Activated gamma-delta T cell treated with Interleukin-2 at 50 U/mL for 16 hours (primary cell): ENCODE measurements around the gene TRERF1.
A peak's percentile ranks its signal among the peaks of the same experiment; 100 is the strongest.
"Not testable (repeated sequence)": the region's sequence is repeated elsewhere in the genome, so short reads cannot be mapped to it uniquely, and the experiment has no call there.

ENCODE experiments used
- DNase-seq: peaks from one replicate; pipeline ENCODE4 v3.0.0-alpha.2; 2020

The TRERF1 gene

GRCh38 chr6:42451333-42452170 is at the start of gene TRERF1:
Gene TRERF1 (minus strand): TSS chr6:42451926. CDS start chr6:42269590, 182,336 bp downstream.
- DNase-seq: peak; percentile 55

- DNase-seq: no peak
Observed at GRCh38 chr6:42498473-42499128, 46.9 kb upstream of the TRERF1 start.

- no peak for DNase-seq
Observed at GRCh38 chr6:42493914-42494539, 42.3 kb upstream of the TRERF1 start.

GRCh38 chr6:42488129-42488528 is 36.4 kb upstream of the TRERF1 start:
- no peak for DNase-seq

GRCh38 chr6:42484261-42484660 is 32.5 kb upstream of the TRERF1 start:
- DNase-seq: no peak

GRCh38 chr6:42482174-42482573 is 30.4 kb upstream of the TRERF1 start:
- no peak for DNase-seq

GRCh38 chr6:42471714-42472113 is 20.0 kb upstream of the TRERF1 start:
- DNase-seq: no peak

GRCh38 chr6:42471142-42471541 is 19.4 kb upstream of the TRERF1 start:
- no peak for DNase-seq

- no peak for DNase-seq
Observed at GRCh38 chr6:42468273-42468672, 16.5 kb upstream of the TRERF1 start.

- no peak for DNase-seq
Observed at GRCh38 chr6:42467651-42468050, 15.9 kb upstream of the TRERF1 start.

- not testable (repeated sequence) for DNase-seq
Observed at GRCh38 chr6:42466470-42466869, 14.7 kb upstream of the TRERF1 start.

- no peak for DNase-seq
Observed at GRCh38 chr6:42462474-42462972, 10.8 kb upstream of the TRERF1 start.

GRCh38 chr6:42460883-42461282 is 9.2 kb upstream of the TRERF1 start:
- DNase-seq: no peak

GRCh38 chr6:42459888-42460287 is 8.2 kb upstream of the TRERF1 start:
- DNase-seq: no peak

GRCh38 chr6:42454428-42454791 is 2.7 kb upstream of the TRERF1 start:
- DNase-seq: no peak

- no peak for DNase-seq
Observed at GRCh38 chr6:42453654-42454427, 2.1 kb upstream of the TRERF1 start.

GRCh38 chr6:42453031-42453653 is 1.4 kb upstream of the TRERF1 start:
- peak; percentile 73 for DNase-seq

GRCh38 chr6:42452171-42453030 is 675 bp upstream of the TRERF1 start:
- DNase-seq: peak; percentile 30

GRCh38 chr6:42450477-42451332 is 1.0 kb downstream of the TRERF1 start:
- peak; percentile 26 for DNase-seq

- no peak for DNase-seq
Observed at GRCh38 chr6:42449917-42450476, 1.7 kb downstream of the TRERF1 start.
